Measurements from ENCODE around the gene SLC7A1.

GRCh38 chr13:29530901-29531300 is 64.6 kb downstream of the SLC7A1 start:
- TF ChIP-seq NFRKB (IDR thresholded peaks at IDR 0.05) (no peak), TARDBP (IDR thresholded peaks at IDR 0.05) (no peak), CTBP1 (IDR thresholded peaks at IDR 0.05; ENCODE audit: borderline replicate concordance) (no peak), HDGF (IDR thresholded peaks at IDR 0.05; ENCODE audit: borderline replicate concordance) (no peak), SP1 (IDR thresholded peaks at IDR 0.05) (no peak)
